ENCODE data around the gene WDR72. TPM values are rescaled to one million over a fixed set of nuclear protein-coding genes. Genes with fewer than 3 reads are reported as not detected.

WDR72 gene
- total RNA-seq, 4 donors from 2014 or later, result 0.04 to 0.73 (median 0.08) TPM; not detected in 1

DNA sequence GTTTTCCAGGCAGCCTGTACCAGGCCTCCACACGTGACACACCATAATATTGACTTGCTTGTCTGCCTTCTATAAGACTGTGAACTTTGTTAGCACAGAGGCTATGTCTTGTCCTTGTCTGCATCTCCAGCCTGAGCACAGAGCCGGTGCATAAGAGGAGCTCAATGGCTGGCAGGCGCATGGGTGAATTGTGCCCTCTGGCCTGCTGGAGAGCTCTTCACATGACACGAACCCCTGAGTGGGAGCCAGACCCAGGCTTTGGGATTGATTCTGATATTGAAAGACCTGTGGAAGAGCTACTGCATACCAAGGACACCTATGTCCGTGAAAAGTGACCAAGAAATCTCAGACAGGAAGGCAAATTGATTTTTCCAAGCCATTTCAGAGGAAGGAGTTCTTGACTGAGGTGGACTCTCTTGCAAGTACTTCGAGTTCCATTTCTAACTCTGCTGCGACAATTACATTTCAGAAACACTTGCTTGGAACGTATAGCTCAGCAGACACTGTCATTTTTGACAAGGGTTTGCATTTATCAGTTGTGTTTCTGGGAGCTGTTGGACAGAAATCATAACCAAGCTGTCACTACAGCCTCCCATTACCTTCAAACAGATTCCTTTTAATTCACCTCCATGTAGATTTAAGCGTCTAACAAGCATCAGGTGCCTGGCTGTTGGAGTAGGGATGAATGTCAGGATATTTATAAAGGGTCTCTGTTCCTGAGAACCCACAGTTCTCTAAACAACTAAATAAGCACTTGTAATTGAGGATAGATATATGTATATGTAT, 281.3 kb downstream of the WDR72 start:
- DNase-seq, result no peak
- WGBS, 2 donors, result 67 to 83% methylated on average over 8 of the region's 9 CpGs
- Histone ChIP-seq H3K27ac (no peak overlapping the region), H3K27me3 (no peaks in the 10 kb centered on the region), H3K4me1 (no peaks in the 10 kb centered on the region), H3K9me3 (no peaks in the 10 kb centered on the region), H3K4me3 (no peak overlapping the region), H3K36me3 (no peaks in the 10 kb centered on the region)
- TF ChIP-seq, protein P1, sequence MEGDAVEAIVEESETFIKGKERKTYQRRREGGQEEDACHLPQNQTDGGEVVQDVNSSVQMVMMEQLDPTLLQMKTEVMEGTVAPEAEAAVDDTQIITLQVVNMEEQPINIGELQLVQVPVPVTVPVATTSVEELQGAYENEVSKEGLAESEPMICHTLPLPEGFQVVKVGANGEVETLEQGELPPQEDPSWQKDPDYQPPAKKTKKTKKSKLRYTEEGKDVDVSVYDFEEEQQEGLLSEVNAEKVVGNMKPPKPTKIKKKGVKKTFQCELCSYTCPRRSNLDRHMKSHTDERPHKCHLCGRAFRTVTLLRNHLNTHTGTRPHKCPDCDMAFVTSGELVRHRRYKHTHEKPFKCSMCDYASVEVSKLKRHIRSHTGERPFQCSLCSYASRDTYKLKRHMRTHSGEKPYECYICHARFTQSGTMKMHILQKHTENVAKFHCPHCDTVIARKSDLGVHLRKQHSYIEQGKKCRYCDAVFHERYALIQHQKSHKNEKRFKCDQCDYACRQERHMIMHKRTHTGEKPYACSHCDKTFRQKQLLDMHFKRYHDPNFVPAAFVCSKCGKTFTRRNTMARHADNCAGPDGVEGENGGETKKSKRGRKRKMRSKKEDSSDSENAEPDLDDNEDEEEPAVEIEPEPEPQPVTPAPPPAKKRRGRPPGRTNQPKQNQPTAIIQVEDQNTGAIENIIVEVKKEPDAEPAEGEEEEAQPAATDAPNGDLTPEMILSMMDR (IDR thresholded peaks at IDR 0.05), result no peak
- TF ChIP-seq POLR2A (IDR thresholded peaks at IDR 0.05), result no peak
- intact Hi-C loops (cut with DNase I), result no loop called here

DNA sequence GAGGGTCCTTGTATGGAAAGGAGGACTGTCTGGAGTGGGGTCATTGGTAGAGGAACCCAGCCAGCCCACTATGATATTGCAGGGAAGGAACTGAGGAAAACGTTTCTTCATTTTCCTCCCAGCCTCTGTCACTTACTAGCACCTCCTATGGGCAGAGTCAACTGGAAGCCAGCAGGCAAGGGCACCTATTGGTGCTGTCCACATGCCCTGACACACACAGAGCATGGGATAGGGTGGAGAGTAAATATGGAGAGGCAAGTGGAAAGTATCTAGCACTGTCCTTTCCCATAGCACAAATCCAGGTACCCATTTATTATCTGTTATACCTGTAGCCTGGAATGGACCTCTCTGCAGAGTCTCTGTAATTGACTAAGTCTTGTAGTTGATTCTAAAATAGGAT, 285.6 kb downstream of the WDR72 start:
- Histone ChIP-seq H3K4me3 (no peak overlapping the region), H3K27me3 (no peaks in the 10 kb centered on the region), H3K4me1 (no peaks in the 10 kb centered on the region), H3K36me3 (no peaks in the 10 kb centered on the region), H3K9me3 (no peaks in the 10 kb centered on the region), H3K27ac (no peak overlapping the region)
- intact Hi-C loops (cut with DNase I), result no loop called here
- 33 to 60% methylated on average over 1 of the region's 1 CpG for WGBS, 2 donors
- TF ChIP-seq, protein P1 (IDR thresholded peaks at IDR 0.05), result no peak
- no peak for TF ChIP-seq POLR2A (IDR thresholded peaks at IDR 0.05)
- DNase-seq, result no peak

DNA sequence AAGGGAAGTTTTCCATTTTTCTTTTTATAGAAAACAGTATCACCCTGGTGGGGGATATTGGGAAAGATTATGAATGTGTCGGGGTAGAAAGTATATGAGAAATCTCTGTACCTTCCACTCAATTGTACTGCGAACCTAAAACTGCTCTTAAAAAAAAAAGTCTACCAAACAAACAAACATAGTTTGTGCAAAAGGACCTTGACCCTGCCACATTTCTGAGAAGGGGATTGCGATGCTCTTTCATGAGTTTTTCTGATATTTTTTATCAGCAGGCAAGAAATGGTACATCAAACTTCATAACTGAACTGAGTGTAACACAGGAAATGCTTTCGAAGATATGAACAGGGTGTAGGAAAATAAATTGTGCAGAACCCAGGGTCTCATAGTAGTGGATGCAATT, 286.0 kb downstream of the WDR72 start:
- H3K4me3 ChIP-seq, result no peak overlapping the region
- intact Hi-C loops (cut with DNase I), result no loop called here
- no peaks in the 10 kb centered on the region for H3K36me3 ChIP-seq
- H3K27me3 ChIP-seq, result no peaks in the 10 kb centered on the region
- no peak for TF ChIP-seq POLR2A (IDR thresholded peaks at IDR 0.05)
- TF ChIP-seq, protein P1 (IDR thresholded peaks at IDR 0.05), result no peak
- H3K9me3 ChIP-seq, result no peaks in the 10 kb centered on the region
- no peak for DNase-seq
- H3K4me1 ChIP-seq, result no peaks in the 10 kb centered on the region
- H3K27ac ChIP-seq, result no peak overlapping the region
- 68 to 84% methylated on average over 4 of the region's 4 CpGs for WGBS, 2 donors

DNA sequence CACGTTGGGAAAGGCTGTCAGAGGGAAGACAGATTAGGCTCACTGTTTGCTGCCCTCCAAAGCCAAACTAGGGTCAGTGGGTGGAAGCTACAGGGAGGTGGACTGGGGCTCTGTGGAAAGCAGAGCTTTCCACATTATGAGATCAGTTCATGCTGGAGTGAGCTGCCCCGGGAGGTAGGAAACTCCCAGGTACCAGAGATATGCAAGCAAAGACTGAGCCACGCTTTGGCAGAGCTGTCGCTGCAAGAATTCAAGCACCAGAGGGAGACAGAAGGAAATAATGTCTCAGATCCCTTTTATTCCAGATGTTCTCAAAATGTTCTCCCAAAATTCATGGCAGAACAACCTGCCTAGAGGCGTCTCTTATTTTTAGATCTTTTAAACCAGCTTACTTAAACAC, 286.6 kb downstream of the WDR72 start:
- no peaks in the 10 kb centered on the region for H3K27me3 ChIP-seq
- no peaks in the 10 kb centered on the region for H3K36me3 ChIP-seq
- no peak overlapping the region for H3K27ac ChIP-seq
- intact Hi-C loops (cut with DNase I), result no loop called here
- no peaks in the 10 kb centered on the region for H3K9me3 ChIP-seq
- DNase-seq, result no peak
- H3K4me3 ChIP-seq, result no peak overlapping the region
- WGBS, 2 donors, result 38 to 41% methylated on average over 5 of the region's 5 CpGs
- TF ChIP-seq, protein P1 (IDR thresholded peaks at IDR 0.05), result no peak
- no peak for TF ChIP-seq POLR2A (IDR thresholded peaks at IDR 0.05)
- H3K4me1 ChIP-seq, result no peaks in the 10 kb centered on the region

DNA sequence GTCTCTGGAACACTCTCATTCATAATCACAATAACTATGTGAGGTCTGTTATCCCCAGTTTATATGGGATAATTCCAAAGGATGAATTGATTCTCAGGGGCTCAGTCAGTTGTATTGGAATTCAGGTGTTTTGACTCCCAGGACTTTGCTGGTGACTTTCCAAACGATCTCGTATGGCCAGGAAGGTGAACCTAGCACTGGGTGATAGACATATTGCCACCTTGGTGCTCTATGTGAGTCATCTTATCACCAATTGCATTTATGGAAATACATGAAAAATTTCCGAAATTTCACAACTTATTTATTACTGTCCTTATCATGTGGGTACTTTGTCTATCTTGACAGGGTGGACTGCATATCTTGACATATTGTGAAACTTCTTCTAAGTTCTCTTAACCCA, 287.3 kb downstream of the WDR72 start:
- no peak for TF ChIP-seq POLR2A (IDR thresholded peaks at IDR 0.05)
- TF ChIP-seq, protein P1 (IDR thresholded peaks at IDR 0.05), result no peak
- H3K4me3 ChIP-seq, result no peak overlapping the region
- 72% methylated on average over 3 of the region's 3 CpGs for WGBS, 2 donors
- H3K27ac ChIP-seq, result no peak overlapping the region
- H3K9me3 ChIP-seq, result no peaks in the 10 kb centered on the region
- H3K36me3 ChIP-seq, result no peaks in the 10 kb centered on the region
- no peak for DNase-seq
- no peaks in the 10 kb centered on the region for H3K27me3 ChIP-seq
- H3K4me1 ChIP-seq, result no peaks in the 10 kb centered on the region
- intact Hi-C loops (cut with DNase I), result no loop called here
